ENCODE data around the gene CYB5RL.

GRCh38 chr1:54229281-54229891 lies 29.6 kb upstream of the CYB5RL start:
- TF ChIP-seq GABPA (IDR thresholded peaks at IDR 0.05; ENCODE audit: low read depth) (no peak), TCF12 (IDR thresholded peaks at IDR 0.05) (peak; percentile 33; the same call in 1 of the 2 replicates), CTCF (IDR thresholded peaks at IDR 0.05) (no peak), CHD2 (IDR thresholded peaks at IDR 0.05; ENCODE audit: low read length, partially characterized antibody) (no peak), RFX5 (IDR thresholded peaks at IDR 0.05; ENCODE audit: low read length) (no peak), RAD21 (IDR thresholded peaks at IDR 0.05; ENCODE audit: low read length) (no peak), EZH2phosphoT487 (IDR thresholded peaks at IDR 0.05; ENCODE audit: borderline replicate concordance, low read depth) (no peak), NRF1 (IDR thresholded peaks at IDR 0.05; ENCODE audit: low read depth, low read length) (no peak), RXRA (IDR thresholded peaks at IDR 0.05; ENCODE audit: borderline replicate concordance, low read depth) (no peak)
- TF ChIP-seq, protein P1, sequence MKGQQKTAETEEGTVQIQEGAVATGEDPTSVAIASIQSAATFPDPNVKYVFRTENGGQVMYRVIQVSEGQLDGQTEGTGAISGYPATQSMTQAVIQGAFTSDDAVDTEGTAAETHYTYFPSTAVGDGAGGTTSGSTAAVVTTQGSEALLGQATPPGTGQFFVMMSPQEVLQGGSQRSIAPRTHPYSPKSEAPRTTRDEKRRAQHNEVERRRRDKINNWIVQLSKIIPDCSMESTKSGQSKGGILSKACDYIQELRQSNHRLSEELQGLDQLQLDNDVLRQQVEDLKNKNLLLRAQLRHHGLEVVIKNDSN (IDR thresholded peaks at IDR 0.05; ENCODE audit: borderline replicate concordance, low read depth) = no peak
- TF ChIP-seq, protein P2, sequence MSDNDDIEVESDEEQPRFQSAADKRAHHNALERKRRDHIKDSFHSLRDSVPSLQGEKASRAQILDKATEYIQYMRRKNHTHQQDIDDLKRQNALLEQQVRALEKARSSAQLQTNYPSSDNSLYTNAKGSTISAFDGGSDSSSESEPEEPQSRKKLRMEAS (IDR thresholded peaks at IDR 0.05; ENCODE audit: low read depth) = no peak
- TF ChIP-seq, protein P3, sequence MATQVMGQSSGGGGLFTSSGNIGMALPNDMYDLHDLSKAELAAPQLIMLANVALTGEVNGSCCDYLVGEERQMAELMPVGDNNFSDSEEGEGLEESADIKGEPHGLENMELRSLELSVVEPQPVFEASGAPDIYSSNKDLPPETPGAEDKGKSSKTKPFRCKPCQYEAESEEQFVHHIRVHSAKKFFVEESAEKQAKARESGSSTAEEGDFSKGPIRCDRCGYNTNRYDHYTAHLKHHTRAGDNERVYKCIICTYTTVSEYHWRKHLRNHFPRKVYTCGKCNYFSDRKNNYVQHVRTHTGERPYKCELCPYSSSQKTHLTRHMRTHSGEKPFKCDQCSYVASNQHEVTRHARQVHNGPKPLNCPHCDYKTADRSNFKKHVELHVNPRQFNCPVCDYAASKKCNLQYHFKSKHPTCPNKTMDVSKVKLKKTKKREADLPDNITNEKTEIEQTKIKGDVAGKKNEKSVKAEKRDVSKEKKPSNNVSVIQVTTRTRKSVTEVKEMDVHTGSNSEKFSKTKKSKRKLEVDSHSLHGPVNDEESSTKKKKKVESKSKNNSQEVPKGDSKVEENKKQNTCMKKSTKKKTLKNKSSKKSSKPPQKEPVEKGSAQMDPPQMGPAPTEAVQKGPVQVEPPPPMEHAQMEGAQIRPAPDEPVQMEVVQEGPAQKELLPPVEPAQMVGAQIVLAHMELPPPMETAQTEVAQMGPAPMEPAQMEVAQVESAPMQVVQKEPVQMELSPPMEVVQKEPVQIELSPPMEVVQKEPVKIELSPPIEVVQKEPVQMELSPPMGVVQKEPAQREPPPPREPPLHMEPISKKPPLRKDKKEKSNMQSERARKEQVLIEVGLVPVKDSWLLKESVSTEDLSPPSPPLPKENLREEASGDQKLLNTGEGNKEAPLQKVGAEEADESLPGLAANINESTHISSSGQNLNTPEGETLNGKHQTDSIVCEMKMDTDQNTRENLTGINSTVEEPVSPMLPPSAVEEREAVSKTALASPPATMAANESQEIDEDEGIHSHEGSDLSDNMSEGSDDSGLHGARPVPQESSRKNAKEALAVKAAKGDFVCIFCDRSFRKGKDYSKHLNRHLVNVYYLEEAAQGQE (IDR thresholded peaks at IDR 0.05; ENCODE audit: low read depth, low read length) = no peak

Data from SK-N-SH (cell line).